ENCODE data around the gene FAAP20.

- TF ChIP-seq CTCF (IDR thresholded peaks at IDR 0.05), result no peak
- no peak for TF ChIP-seq POLR2A (IDR thresholded peaks at IDR 0.05)
These were observed 19.5 kb downstream of the FAAP20 start for GRCh38 chr1:2175055-2175414.

Data from lower leg skin (tissue), 3 donors.